ENCODE measurements around the gene ATP6V1G1. TPM values are rescaled to one million over a fixed set of nuclear protein-coding genes. Genes with fewer than 3 reads are reported as not detected.

Gene ATP6V1G1
- total RNA-seq, 1 experiment from 2014 or later, result 87.1 TPM

DNA sequence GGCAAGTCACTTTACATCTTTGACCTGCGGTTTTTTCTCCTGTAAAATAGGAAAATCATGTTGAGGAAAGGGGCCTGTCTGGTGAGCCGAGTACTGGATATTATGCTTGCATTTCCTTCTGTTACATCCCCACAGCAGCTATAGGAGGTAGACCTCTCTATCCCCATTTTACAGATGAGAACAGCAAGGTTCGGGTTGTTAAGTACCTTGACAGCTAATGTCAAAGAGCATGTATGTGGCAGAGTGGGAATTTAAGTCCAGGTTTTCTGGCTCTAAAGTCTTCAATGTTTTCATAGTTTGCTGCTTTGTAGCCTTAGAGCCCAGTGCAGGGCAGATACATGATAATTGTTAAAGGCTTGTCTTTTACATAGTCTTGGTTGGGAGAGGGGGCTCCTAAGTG lies 26.4 kb downstream of the ATP6V1G1 start:
- Mint-ChIP-seq H3K4me1 (ENCODE audit: insufficient read depth, unreplicated experiment) (peaks cover 12% of the 10 kb centered on the region), H3K4me3 (ENCODE audit: unreplicated experiment) (no peak overlapping the region), H3K27ac (ENCODE audit: low read depth, unreplicated experiment) (no peak overlapping the region), H3K9me3 (ENCODE audit: unreplicated experiment) (no peaks in the 10 kb centered on the region), H3K36me3 (ENCODE audit: insufficient read depth, unreplicated experiment) (peaks cover 7% of the 10 kb centered on the region), H3K27me3 (ENCODE audit: insufficient read depth, unreplicated experiment) (no peaks in the 10 kb centered on the region)
- ChIA-PET CTCF (interaction anchor here (1.4 kb wide), 1 partner anchor 39 kb away, joined by 5 read pairs; no protein-coding TSS in a partner anchor), POLR2A (interaction anchor here (6.4 kb wide), 1 partner anchor 26 kb away, joined by 53 read pairs; the partner anchor contains the start of gene ATP6V1G1)
- no peak for DNase-seq (ENCODE audit: unreplicated experiment)
- no TSS peak for BruUV-seq (replicated peaks)
- TF ChIP-seq, protein P1, sequence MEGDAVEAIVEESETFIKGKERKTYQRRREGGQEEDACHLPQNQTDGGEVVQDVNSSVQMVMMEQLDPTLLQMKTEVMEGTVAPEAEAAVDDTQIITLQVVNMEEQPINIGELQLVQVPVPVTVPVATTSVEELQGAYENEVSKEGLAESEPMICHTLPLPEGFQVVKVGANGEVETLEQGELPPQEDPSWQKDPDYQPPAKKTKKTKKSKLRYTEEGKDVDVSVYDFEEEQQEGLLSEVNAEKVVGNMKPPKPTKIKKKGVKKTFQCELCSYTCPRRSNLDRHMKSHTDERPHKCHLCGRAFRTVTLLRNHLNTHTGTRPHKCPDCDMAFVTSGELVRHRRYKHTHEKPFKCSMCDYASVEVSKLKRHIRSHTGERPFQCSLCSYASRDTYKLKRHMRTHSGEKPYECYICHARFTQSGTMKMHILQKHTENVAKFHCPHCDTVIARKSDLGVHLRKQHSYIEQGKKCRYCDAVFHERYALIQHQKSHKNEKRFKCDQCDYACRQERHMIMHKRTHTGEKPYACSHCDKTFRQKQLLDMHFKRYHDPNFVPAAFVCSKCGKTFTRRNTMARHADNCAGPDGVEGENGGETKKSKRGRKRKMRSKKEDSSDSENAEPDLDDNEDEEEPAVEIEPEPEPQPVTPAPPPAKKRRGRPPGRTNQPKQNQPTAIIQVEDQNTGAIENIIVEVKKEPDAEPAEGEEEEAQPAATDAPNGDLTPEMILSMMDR (IDR thresholded peaks at IDR 0.05; ENCODE audit: unreplicated experiment), result no peak
- intact Hi-C loops (cut with micrococcal nuclease), result no loop called here

DNA sequence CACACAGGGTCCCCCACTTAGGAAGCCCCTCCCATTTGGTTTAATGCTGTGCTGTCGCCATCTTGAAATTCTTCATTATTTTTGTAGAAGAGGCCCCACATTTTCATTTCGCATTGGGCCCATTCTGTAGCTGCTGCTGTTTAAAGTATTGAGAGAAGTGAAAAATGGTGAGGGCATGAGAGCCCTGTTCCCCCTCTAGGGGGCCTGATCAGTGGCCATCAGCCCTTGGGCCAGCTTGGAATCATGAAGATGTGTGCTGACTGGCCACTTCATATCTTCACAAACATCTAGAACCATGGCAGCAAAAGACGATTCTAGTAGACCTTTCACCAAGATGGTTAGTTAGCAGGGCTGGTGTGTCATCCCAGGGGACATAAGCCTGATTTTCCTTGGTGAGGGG lies 26.8 kb downstream of the ATP6V1G1 start:
- intact Hi-C loops (cut with micrococcal nuclease), result no loop called here
- TF ChIP-seq, protein P1 (IDR thresholded peaks at IDR 0.05; ENCODE audit: unreplicated experiment), result no peak
- BruUV-seq (replicated peaks), result no TSS peak
- Mint-ChIP-seq H3K4me1 (ENCODE audit: insufficient read depth, unreplicated experiment) (peaks cover 11% of the 10 kb centered on the region), H3K27ac (ENCODE audit: low read depth, unreplicated experiment) (no peak overlapping the region), H3K27me3 (ENCODE audit: insufficient read depth, unreplicated experiment) (no peaks in the 10 kb centered on the region), H3K4me3 (ENCODE audit: unreplicated experiment) (no peak overlapping the region), H3K36me3 (ENCODE audit: insufficient read depth, unreplicated experiment) (peaks cover 7% of the 10 kb centered on the region), H3K9me3 (ENCODE audit: unreplicated experiment) (no peaks in the 10 kb centered on the region)
- CTCF ChIA-PET, result interaction anchor here (1.4 kb wide), 1 partner anchor 39 kb away, joined by 5 read pairs; no protein-coding TSS in a partner anchor
- POLR2A ChIA-PET, result interaction anchor here (0.6 to 6.4 kb wide), 2 partner anchors 27 to 103 kb away, joined by 4 to 53 read pairs; partner anchors contain the start of gene ATP6V1G1
- DNase-seq (ENCODE audit: unreplicated experiment), result no peak

DNA sequence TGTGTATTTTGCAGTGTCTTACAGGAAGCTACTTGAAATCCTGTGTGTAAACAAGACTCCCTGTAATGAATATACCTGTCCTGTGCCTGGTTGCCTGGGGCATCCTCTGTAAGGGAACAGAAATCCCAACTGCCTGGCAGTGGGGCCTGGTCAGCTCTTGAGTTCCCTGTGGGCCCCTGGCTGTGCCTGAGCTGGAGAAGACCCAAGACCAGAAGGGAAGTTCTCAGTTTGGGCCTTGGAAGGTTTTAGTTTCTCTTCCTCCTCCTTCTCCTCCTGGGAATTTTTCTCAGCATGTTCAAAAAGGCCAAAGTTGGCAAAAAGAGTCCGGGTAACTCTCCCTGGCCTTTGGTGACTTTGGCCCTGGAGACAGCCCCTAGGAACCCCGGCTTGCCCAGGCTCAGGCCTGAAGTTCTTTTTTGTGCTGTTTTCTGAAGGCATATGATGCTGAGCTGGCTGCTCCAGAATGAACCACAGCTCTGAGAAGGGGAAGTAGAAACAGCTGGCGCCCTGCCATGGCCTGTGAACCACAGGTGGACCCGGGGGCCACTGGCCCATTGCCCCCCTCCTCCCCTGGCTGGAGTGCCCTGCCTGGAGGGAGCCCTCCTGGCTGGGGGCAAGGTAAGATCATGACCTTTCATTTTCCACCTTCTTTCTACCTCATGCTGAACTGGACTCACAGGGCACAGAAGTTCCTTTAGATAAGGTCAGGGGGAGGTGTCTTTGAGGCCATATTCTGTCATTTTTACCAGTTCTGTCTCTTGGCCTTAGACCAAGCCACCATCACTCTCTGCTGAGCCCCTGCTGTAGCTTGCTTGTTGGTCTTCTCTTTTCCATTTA lies 29.3 kb downstream of the ATP6V1G1 start:
- Mint-ChIP-seq H3K27me3 (ENCODE audit: insufficient read depth, unreplicated experiment) (no peaks in the 10 kb centered on the region), H3K9me3 (ENCODE audit: unreplicated experiment) (no peaks in the 10 kb centered on the region), H3K4me3 (ENCODE audit: unreplicated experiment) (no peak overlapping the region), H3K36me3 (ENCODE audit: insufficient read depth, unreplicated experiment) (peaks cover 13% of the 10 kb centered on the region), H3K27ac (ENCODE audit: low read depth, unreplicated experiment) (no peak overlapping the region), H3K4me1 (ENCODE audit: insufficient read depth, unreplicated experiment) (peaks cover 11% of the 10 kb centered on the region)
- no TSS peak for BruUV-seq (replicated peaks)
- TF ChIP-seq, protein P1 (IDR thresholded peaks at IDR 0.05; ENCODE audit: unreplicated experiment), result no peak
- CTCF ChIA-PET, result interaction anchor here (0.6 to 1.5 kb wide), 3 partner anchors 36 to 461 kb away, joined by 3 to 9 read pairs (median 4); partner anchors contain the start of gene COL27A1
- POLR2A ChIA-PET, result interaction anchor here (0.7 kb wide), 2 partner anchors 8 to 29 kb away, joined by 3 read pairs; partner anchors contain the start of gene ATP6V1G1
- intact Hi-C loops (cut with micrococcal nuclease), result no loop called here
- DNase-seq (ENCODE audit: unreplicated experiment), result no peak

DNA sequence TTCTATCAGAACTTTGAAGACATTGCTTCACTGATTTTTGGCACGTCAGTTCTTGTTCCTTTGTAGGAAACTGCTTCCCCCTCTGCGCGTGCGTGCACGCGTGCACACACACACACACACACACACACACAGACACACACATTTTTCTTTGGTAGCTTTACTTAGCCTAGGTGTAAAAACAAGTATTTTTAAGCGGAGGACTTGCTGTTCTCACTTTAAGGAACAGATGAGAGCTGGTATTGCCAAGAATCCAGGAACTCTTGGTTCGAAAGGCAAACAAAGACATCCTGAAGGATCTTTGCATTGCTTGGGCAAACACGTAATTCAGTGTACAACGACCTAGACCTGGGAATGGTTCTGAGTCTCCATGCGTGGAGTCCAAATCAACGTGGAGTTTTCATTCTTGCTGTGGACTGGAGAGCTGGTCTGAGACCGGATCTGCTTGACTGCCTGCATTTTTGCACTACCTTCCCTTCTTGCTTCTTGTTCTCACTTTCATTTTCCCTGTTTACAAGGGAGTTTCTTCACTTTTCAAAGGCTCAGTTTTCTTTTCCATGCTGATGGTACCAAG lies 31.7 kb downstream of the ATP6V1G1 start:
- H3K27me3 Mint-ChIP-seq (ENCODE audit: insufficient read depth, unreplicated experiment), result no peaks in the 10 kb centered on the region
- H3K4me3 Mint-ChIP-seq (ENCODE audit: unreplicated experiment), result no peak overlapping the region
- TF ChIP-seq, protein P1 (IDR thresholded peaks at IDR 0.05; ENCODE audit: unreplicated experiment), result no peak
- ChIA-PET POLR2A (interaction anchor here (0.6 kb wide), 1 partner anchor 14 kb away, joined by 3 read pairs; no protein-coding TSS in a partner anchor), CTCF (interaction anchor here (0.6 to 1.3 kb wide), 3 partner anchors 116 to 511 kb away, joined by 3 to 5 read pairs (median 5); no protein-coding TSS in a partner anchor)
- H3K36me3 Mint-ChIP-seq (ENCODE audit: insufficient read depth, unreplicated experiment), result peaks cover 15% of the 10 kb centered on the region
- intact Hi-C loops (cut with micrococcal nuclease), result no loop called here
- H3K4me1 Mint-ChIP-seq (ENCODE audit: insufficient read depth, unreplicated experiment), result peaks cover 9% of the 10 kb centered on the region
- H3K27ac Mint-ChIP-seq (ENCODE audit: low read depth, unreplicated experiment), result no peak overlapping the region
- H3K9me3 Mint-ChIP-seq (ENCODE audit: unreplicated experiment), result no peaks in the 10 kb centered on the region
- DNase-seq (ENCODE audit: unreplicated experiment), result no peak
- BruUV-seq (replicated peaks), result no TSS peak
